GM18870 (cell line): Measurements from ENCODE around the gene DACT3.

ENCODE experiments used
- ATAC-seq: cut with Tn5 transposase; IDR thresholded peaks from one replicate; pipeline ENCODE4 v1.9.1; 2021; ENCODE audit warnings: moderate library complexity; ENCODE audit not compliant: unreplicated experiment

DACT3 gene

GRCh38 chr19:46614114-46614722, 46.8 kb downstream of the DACT3 start:
- no peak for ATAC-seq

GRCh38 chr19:46613525-46613924, 47.5 kb downstream of the DACT3 start:
- no peak for ATAC-seq

DNA sequence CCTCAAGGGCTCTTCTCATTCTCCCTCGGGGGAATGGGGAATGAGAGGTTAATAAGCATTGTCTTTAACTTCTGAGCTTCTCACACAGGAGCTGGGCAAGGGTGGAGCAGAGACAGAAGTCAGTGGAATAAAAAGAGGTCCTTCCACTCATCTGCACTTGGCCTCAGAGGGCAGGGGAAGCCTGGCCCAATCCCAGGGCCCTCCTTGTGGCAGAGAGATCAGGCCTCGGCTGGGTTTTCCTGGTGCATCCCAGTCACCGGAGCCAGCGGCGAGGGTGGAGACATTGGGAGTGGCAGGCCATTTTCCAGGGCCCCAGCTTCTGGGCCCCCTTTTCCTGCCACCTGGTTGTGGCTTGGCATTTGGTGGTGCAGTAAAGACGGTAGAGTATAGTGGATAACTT, 49.2 kb downstream of the DACT3 start:
- no peak for ATAC-seq

GRCh38 chr19:46610851-46611770, 49.9 kb downstream of the DACT3 start:
- no peak for ATAC-seq

DNA sequence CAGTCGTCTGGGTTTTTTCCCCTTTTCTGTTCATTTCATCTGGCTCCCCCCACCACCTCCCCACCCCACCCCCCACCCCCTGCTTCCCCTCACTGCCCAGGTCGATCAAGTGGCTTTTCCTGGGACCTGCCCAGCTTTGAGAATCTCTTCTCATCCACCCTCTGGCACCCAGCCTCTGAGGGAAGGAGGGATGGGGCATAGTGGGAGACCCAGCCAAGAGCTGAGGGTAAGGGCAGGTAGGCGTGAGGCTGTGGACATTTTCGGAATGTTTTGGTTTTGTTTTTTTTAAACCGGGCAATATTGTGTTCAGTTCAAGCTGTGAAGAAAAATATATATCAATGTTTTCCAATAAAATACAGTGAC, 50.6 kb downstream of the DACT3 start:
- no peak for ATAC-seq

DNA sequence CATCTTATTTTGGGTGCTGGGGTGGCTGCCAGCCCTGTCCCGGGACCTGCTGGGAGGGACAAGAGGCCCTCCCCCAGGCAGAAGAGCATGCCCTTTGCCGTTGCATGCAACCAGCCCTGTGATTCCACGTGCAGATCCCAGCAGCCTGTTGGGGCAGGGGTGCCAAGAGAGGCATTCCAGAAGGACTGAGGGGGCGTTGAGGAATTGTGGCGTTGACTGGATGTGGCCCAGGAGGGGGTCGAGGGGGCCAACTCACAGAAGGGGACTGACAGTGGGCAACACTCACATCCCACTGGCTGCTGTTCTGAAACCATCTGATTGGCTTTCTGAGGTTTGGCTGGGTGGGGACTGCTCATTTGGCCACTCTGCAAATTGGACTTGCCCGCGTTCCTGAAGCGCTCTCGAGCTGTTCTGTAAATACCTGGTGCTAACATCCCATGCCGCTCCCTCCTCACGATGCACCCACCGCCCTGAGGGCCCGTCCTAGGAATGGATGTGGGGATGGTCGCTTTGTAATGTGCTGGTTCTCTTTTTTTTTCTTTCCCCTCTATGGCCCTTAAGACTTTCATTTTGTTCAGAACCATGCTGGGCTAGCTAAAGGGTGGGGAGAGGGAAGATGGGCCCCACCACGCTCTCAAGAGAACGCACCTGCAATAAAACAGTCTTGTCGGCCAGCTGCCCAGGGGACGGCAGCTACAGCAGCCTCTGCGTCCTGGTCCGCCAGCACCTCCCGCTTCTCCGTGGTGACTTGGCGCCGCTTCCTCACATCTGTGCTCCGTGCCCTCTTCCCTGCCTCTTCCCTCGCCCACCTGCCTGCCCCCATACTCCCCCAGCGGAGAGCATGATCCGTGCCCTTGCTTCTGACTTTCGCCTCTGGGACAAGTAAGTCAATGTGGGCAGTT, 51.2 kb downstream of the DACT3 start:
- ATAC-seq, result no peak

DNA sequence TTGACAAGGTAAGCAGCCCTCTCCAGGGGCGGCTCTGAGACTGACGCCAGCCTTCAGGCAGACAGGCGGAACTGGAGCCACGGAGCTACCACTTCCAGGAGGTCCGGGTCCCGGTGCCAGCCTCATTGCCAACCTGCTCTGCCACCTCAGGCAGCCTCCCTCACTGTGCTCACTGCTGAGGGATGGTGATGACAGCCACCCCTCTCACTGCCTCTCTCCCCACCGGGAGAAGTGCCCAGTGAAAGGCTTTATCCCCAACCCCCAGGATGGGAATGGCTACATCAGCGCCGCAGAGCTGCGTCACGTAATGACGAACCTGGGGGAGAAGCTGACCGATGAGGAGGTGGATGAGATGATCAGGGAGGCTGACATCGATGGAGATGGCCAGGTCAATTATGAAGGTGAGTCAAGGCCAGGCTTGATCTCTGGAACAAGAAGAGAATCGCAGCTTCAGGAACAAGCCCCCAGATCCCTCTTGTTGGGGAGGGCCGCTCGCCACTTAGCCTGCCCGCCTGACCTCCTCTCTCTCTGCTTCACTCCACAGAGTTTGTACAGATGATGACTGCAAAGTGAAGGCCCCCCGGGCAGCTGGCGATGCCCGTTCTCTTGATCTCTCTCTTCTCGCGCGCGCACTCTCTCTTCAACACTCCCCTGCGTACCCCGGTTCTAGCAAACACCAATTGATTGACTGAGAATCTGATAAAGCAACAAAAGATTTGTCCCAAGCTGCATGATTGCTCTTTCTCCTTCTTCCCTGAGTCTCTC, 52.2 kb downstream of the DACT3 start:
- ATAC-seq, result no peak

- no peak for ATAC-seq
Measured at GRCh38 chr19:46608178-46608577, 52.8 kb downstream of the DACT3 start.

GRCh38 chr19:46607448-46607841, 53.5 kb downstream of the DACT3 start:
- ATAC-seq, result no peak

GRCh38 chr19:46606681-46607447, 54.1 kb downstream of the DACT3 start:
- no peak for ATAC-seq

- ATAC-seq, result no peak
Measured at GRCh38 chr19:46606019-46606418, 55.0 kb downstream of the DACT3 start.

DNA sequence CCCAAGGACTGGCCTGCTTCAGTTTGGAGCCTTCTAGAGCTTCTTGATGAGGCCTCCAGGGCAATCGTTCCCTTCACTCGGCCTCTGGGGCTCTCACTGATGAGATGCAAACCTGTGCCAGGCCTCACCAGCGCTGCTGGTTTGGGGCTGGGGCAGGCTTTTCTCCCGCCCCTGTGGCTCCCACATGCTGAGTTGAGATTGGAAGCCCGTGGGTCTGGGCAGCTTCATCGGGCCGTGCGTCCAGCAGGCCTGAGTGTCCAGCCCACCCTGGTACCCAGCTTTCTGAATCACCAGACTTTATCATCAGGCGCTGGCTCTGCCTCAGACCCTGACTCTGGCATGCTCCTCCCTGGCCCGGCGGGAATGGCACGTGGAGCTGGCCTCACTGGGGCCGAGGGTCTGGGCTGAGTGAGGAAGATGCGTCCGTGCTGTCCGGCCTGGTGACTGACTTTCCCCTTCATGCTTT, 55.6 kb downstream of the DACT3 start:
- ATAC-seq, result no peak

DNA sequence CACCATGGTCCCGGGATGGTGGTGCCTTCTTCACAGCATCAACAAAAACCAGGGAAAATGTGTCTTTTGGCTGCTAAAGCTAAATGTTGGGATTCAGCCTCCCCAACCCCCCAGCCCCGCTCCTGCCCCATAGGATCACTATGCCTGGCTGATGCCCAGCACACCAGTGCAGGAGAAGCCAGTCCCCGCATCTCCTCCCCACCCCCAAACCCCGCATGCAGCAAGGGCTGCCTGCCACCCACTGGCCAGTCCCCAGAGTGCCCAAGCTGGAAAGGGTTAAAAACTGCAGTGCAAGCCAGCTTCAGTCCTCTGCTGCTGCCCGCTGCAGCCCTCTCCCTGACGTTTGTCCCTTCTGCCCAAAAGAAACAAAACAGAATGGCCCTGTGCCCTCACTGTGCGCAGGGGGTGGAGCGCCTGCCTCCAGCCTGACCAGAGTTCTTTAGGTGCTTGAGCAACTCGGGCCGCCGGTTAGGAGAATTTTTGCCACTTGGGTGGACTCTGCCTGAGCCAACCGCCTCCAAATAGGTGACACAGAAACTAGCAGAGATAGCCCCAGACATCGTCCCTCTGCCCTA, 56.1 kb downstream of the DACT3 start:
- no peak for ATAC-seq

DNA sequence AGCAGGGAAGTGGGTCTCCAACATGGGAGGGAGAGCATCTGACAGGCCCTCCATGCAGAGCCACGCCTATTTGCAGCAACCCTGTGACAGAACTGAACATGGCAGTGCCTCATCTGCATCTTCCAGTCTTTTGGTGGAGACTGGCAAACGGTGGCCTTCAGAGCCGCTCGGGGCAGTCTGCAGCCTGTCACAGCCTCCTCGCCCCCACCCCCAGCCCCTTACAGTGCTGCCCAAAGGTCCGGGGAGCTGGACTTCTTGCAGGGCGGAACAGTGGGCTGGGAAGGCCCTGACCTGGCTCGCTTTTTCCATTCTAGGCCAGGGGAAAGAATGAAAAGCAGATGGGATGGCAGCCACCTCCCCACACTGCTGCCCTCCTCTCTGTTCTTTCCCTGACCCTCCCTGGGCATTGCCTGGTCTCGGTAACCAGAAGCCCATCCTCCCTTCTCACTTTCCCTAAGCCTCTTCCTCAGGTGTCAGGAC, 57.2 kb downstream of the DACT3 start:
- no peak for ATAC-seq

- no peak for ATAC-seq
Measured at GRCh38 chr19:46603195-46603637, 57.8 kb downstream of the DACT3 start.

- ATAC-seq, result no peak
Measured at GRCh38 chr19:46602392-46603194, 58.4 kb downstream of the DACT3 start.

GRCh38 chr19:46601318-46602224, 59.4 kb downstream of the DACT3 start, which contains the start of gene CALM3:
TSS of gene CALM3 (plus strand) at chr19:46601330. CDS start at chr19:46601435, 105 bp downstream.
- ATAC-seq, result peak; percentile 8
